EH (cell line): ENCODE data around the gene GALK2.
A peak's percentile ranks its signal among the peaks of the same experiment; 100 is the strongest.
"Not testable (repeated sequence)": the region's sequence is repeated elsewhere in the genome, so short reads cannot be mapped to it uniquely, and the experiment has no call there.

Experiments
- DNase-seq: peaks from one replicate; pipeline ENCODE4 v3.0.0-alpha.2; 2015; ENCODE audit warnings: low read depth

GALK2 gene

GRCh38 chr15:49223536-49224274 lies 53.7 kb downstream of the GALK2 start:
- peak; percentile 57 for DNase-seq

- peak; percentile 55 for DNase-seq
These were observed 55.7 kb downstream of the GALK2 start for GRCh38 chr15:49225572-49226281.

GRCh38 chr15:49227602-49228001 lies 57.6 kb downstream of the GALK2 start:
- DNase-seq, result no peak

- no peak for DNase-seq
These were observed 59.9 kb downstream of the GALK2 start for GRCh38 chr15:49229922-49230321.

GRCh38 chr15:49232236-49232806 lies 62.3 kb downstream of the GALK2 start:
- DNase-seq, result no peak

- peak; percentile 87 for DNase-seq
These were observed 65.5 kb downstream of the GALK2 start for GRCh38 chr15:49235446-49236124.

- DNase-seq, result no peak
These were observed 66.8 kb downstream of the GALK2 start for GRCh38 chr15:49236869-49237268.

- peak; percentile 52 for DNase-seq
These were observed 68.3 kb downstream of the GALK2 start for GRCh38 chr15:49238342-49238741.

- DNase-seq, result no peak
These were observed 69.1 kb downstream of the GALK2 start for GRCh38 chr15:49239105-49239504.

- peak; percentile 92 for DNase-seq
These were observed 72.8 kb downstream of the GALK2 start for GRCh38 chr15:49242820-49243219.

- peak; percentile 84 for DNase-seq
These were observed 77.6 kb downstream of the GALK2 start for GRCh38 chr15:49247556-49248110.

- DNase-seq, result no peak
These were observed 78.2 kb downstream of the GALK2 start for GRCh38 chr15:49248291-49248690.

GRCh38 chr15:49255966-49256759 lies 86.1 kb downstream of the GALK2 start:
- no peak for DNase-seq

GRCh38 chr15:49265117-49265516 lies 95.1 kb downstream of the GALK2 start:
- not testable (repeated sequence) for DNase-seq

- DNase-seq, result no peak
These were observed 95.9 kb downstream of the GALK2 start for GRCh38 chr15:49265911-49266310.

GRCh38 chr15:49270541-49271421 lies 100.7 kb downstream of the GALK2 start:
- DNase-seq, result peak; percentile 67

- peak; percentile 28 for DNase-seq
These were observed 103.8 kb downstream of the GALK2 start for GRCh38 chr15:49273734-49274318.

GRCh38 chr15:49278751-49279150 lies 108.7 kb downstream of the GALK2 start:
- no peak for DNase-seq

- DNase-seq, result no peak
These were observed 109.7 kb downstream of the GALK2 start for GRCh38 chr15:49279521-49280456.
